Adrenal gland (tissue), 12 donors: ENCODE data around the gene EOLA1. TPM values are rescaled to one million over a fixed set of nuclear protein-coding genes. Genes with fewer than 3 reads are reported as not detected.
A peak's percentile ranks its signal among the peaks of the same experiment; 100 is the strongest.

Experiments
- DNase-seq, 7 donors: peaks; one replicate each; pipeline ENCODE4 v3.0.0-alpha.2; 2019 to 2020
- H3K27ac ChIP-seq, 5 donors: fragments of 200-600 bp; sonication (generic) in 4 of 5; 1 replicate in 3 of 5; 2 replicates in 2 of 5; pipeline versions ENCODE4 v1.5.1 to v1.8.0; 2016 to 2020; ENCODE audit warnings: mild to moderate bottlenecking in 1 of 5
- H3K27me3 ChIP-seq: fragments of 200-600 bp; 2 replicates; pipeline ENCODE4 v1.8.0; 2021
- H3K36me3 ChIP-seq, 2 donors: fragments of 200-600 bp; replicated peaks in 1 of 2; 1 replicate in 1 of 2; 2 replicates in 1 of 2; pipeline versions ENCODE4 v1.5.1 to v1.8.0; 2018 to 2022
- H3K4me1 ChIP-seq, 2 donors: fragments of 200-600 bp; replicated peaks in 1 of 2; 1 replicate in 1 of 2; 2 replicates in 1 of 2; pipeline versions ENCODE4 v1.5.1 to v1.8.0; 2018 to 2021
- H3K4me3 ChIP-seq, 4 donors: fragments of 200-600 bp; sonication (generic) in 3 of 4; one replicate each; pipeline ENCODE4 v1.5.1; 2016 to 2018
- H3K9me3 ChIP-seq, 3 donors: fragments of 200-600 bp; sonication (generic) in 1 of 3; replicated peaks in 1 of 3; 1 replicate in 2 of 3; 2 replicates in 1 of 3; pipeline versions ENCODE4 v1.5.1 to v1.8.0; 2016 to 2021
- POLR2A ChIP-seq, 2 donors: fragments of 450-650 bp; IDR thresholded peaks; one replicate each; pipeline ENCODE4 v1.6.1; 2017; ENCODE audit warnings: antibody characterized with exemption in 2 of 2, mild to moderate bottlenecking in 2 of 2, moderate library complexity in 1 of 2
- WGBS, 4 donors: extraction: QIAGEN DNeasy Blood & Tissue Kit in 2 of 4; methylation state at CpG; one replicate each; pipeline versions ENCODE4 v1.1.5 to v1.1.7; 2013 to 2017; 5-methylcytosine and 5-hydroxymethylcytosine counted together
- intact Hi-C, 2 donors: fragments of 100-400 bp; cut with DNase I; formaldehyde crosslinking; loops; one replicate each; pipeline versions ENCODE4 v1.14.1 to v1.15.0; 2022 to 2023
- polyA plus RNA-seq, 3 donors: library from polyadenylated mRNA; stranded (reverse); fragments of 200-250 nt in 2 of 3; fragments of 350-450 nt in 1 of 3; fragmentation: Illumina TruSeq in 1 of 3; extraction: RNeasy Lipid Tissue Mini Kit (QIAGEN cat#74804) in 1 of 3; gene quantifications; one replicate each; pipeline ENCODE4 v1.2.3, GENCODE V29; 2013 to 2014
- total RNA-seq, 9 donors: library from RNA; depleted of rRNA in 4 of 9; stranded (reverse); fragments of >200 nt in 4 of 9; fragments of 120-200 nt in 1 of 9; fragmentation: NEBNext Ultra II Directional in 1 of 9; extraction: Animal tissue kit (Norgen Biotek cat#: 25700) in 1 of 9; gene quantifications; one replicate each; pipeline versions ENCODE4 v1.1.0 to v1.2.4, GENCODE V29; 2013 to 2023
- TF ChIP-seq, protein P1 (sequence below), 6 experiments: fragments of 450-650 bp in 4 of 6; fragments of 200-600 bp in 2 of 6; sonication (generic) in 1 of 6; IDR thresholded peaks; 1 replicate in 5 of 6; 2 replicates in 1 of 6; pipeline versions ENCODE4 v1.5.1 to v1.8.0; 2016 to 2021; ENCODE audit warnings: antibody characterized with exemption in 6 of 6, mild to moderate bottlenecking in 2 of 6, moderate library complexity in 1 of 6
- donor health status: healthy with polysubstance abuse.
- donor health status: Bipolar disorder and iron deficiency.
- donor health status: DM: yes; HTN: yes; CAD: no.
- donor health status: DM: no; HTN: no; CAD: no.
- donor health status: DM: no; HTN: no; CAD: no.
- donor health status: DM: yes; HTN: yes; CAD: no.

The EOLA1 gene
- total and polyA plus RNA-seq, 12 donors: 5.9 to 35.1 (median 22.6) TPM

DNA sequence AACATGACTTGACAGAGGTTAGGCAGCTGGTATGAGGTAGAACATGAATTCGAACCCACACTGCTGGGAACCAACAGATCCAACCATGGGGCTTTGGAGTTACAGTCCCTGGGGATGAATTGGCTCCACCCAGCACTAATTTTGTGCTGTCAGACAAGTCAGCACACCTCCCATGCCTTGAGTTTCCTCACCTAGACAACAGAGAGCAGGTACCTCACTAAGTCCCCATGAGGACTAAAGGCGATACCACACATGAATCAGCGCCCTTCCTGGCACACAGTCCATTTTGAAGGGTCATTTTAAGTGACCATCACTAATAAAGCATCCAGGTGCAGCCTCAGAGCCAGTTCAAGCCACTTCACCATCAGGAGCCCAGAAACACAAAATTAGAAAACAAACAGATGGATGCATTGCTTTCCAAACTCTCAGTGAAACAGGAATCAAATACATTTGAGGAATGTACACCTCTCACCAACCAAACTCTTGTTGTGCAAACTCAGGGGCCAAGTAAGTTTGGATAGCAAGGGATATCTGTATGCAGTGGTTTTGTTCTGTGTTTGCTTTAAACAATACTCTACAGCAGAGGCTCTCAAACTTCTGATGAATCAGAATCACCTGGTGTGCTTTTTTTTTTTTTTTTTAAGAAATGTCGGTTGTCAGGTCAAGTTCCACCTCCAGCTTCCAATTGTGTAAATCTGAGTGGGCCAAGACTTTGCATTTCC lies 45.8 kb upstream of the EOLA1 start:
- Histone ChIP-seq H3K27ac (no peak overlapping the region), H3K4me3 (no peak overlapping the region), H3K36me3 (peaks cover 0 to 33% of the 10 kb centered on the region in 2 donors), H3K9me3 (no peaks in the 10 kb centered on the region), H3K4me1 (no peaks in the 10 kb centered on the region), H3K27me3 (no peaks in the 10 kb centered on the region)
- intact Hi-C loops: no loop called here
- DNase-seq: no peak
- 70 to 92% (median 82%) methylated on average over 3 to 4 of the region's 4 CpGs for WGBS, 4 donors
- TF ChIP-seq POLR2A (IDR thresholded peaks at IDR 0.05): no peak
- TF ChIP-seq, protein P1, sequence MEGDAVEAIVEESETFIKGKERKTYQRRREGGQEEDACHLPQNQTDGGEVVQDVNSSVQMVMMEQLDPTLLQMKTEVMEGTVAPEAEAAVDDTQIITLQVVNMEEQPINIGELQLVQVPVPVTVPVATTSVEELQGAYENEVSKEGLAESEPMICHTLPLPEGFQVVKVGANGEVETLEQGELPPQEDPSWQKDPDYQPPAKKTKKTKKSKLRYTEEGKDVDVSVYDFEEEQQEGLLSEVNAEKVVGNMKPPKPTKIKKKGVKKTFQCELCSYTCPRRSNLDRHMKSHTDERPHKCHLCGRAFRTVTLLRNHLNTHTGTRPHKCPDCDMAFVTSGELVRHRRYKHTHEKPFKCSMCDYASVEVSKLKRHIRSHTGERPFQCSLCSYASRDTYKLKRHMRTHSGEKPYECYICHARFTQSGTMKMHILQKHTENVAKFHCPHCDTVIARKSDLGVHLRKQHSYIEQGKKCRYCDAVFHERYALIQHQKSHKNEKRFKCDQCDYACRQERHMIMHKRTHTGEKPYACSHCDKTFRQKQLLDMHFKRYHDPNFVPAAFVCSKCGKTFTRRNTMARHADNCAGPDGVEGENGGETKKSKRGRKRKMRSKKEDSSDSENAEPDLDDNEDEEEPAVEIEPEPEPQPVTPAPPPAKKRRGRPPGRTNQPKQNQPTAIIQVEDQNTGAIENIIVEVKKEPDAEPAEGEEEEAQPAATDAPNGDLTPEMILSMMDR (IDR thresholded peaks at IDR 0.05): no peak

DNA sequence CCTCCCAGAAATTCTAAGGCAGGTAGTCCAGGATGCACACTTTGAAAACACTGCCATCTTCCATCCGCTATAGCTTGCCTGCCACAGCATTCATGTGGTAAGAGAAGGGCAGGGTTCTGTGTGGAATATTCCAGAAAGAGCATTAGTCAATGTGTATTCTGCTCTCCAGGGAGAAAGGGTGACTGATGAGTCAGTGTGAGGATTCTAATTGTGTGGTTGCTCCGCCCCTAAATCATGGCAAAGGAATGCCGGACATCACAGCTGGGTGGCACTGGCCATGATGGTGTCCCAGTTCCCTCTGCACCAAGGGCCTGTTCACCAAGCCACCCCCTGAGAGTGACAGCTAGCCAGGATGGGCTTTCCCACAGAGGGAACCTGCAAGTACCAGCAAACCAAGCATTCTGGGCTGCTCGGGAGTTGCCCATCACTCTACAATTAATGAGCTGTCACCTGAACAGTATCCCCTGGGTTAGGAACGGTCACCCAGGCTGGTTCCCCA lies 45.2 kb upstream of the EOLA1 start:
- Histone ChIP-seq H3K27me3 (no peaks in the 10 kb centered on the region), H3K36me3 (peaks cover 0 to 38% of the 10 kb centered on the region in 2 donors), H3K9me3 (no peaks in the 10 kb centered on the region), H3K4me3 (no peak overlapping the region), H3K4me1 (no peaks in the 10 kb centered on the region), H3K27ac (no peak overlapping the region)
- peak in 1 of 7 donors; percentile 7 for DNase-seq
- TF ChIP-seq POLR2A (IDR thresholded peaks at IDR 0.05): no peak
- TF ChIP-seq, protein P1 (IDR thresholded peaks at IDR 0.05): no peak
- WGBS, 4 donors: 76 to 93% (median 83%) methylated on average over 2 to 5 of the region's 5 CpGs
- intact Hi-C loops: no loop called here

DNA sequence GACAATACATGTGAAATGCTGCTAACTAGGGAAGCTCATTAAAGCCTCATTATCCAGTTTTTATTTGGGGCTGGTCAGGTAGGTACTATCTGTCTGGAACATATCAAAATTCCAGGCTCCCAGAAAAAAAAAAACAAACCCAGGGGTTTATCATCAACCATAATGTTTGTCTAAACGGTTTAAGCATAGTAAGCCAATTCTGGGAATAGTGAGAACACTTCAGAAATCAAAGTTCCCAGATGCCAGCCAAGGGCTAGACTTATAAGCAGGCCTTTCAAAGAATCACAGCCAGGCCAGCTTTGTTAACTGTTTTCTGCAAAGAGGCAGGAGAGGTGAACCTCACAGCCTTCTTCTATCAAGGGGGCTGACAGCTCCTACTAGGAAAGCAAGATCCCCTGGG lies 43.8 kb upstream of the EOLA1 start:
- no peak overlapping the region for H3K27ac ChIP-seq
- no peaks in the 10 kb centered on the region for H3K4me1 ChIP-seq
- DNase-seq: no peak
- intact Hi-C loops: no loop called here
- TF ChIP-seq, protein P1 (IDR thresholded peaks at IDR 0.05): no peak
- TF ChIP-seq POLR2A (IDR thresholded peaks at IDR 0.05): no peak
- H3K9me3 ChIP-seq: no peaks in the 10 kb centered on the region
- H3K4me3 ChIP-seq: no peak overlapping the region
- no peaks in the 10 kb centered on the region for H3K27me3 ChIP-seq
- 48 to 83% (median 67%) methylated on average over 1 of the region's 1 CpG; no CpG with 5 or more reads in 1 of the 4 donors for WGBS, 4 donors
- peaks cover 0 to 47% of the 10 kb centered on the region in 2 donors for H3K36me3 ChIP-seq

DNA sequence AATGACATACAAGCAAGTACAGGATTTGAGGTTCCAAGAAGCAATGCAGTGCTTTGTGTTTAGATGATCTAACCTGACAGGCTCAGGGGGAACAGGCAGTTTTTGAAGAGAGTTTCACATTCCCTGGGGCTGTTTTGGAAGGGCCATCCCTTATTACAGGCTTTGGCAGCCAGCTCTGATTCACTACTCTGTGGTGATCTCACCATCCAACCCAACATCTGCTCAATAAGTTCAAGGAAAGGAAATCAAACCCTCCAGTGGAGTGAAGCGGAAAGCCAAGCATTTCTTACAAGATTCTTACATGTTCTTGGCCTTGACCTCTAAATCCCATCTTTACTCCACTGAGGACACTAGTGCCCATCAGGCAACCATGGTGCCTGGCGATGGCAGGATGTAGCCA lies 43.2 kb upstream of the EOLA1 start:
- Histone ChIP-seq H3K4me1 (no peaks in the 10 kb centered on the region), H3K27me3 (no peaks in the 10 kb centered on the region), H3K9me3 (no peaks in the 10 kb centered on the region), H3K4me3 (no peak overlapping the region), H3K36me3 (peaks cover 0 to 47% of the 10 kb centered on the region in 2 donors), H3K27ac (no peak overlapping the region)
- TF ChIP-seq, protein P1 (IDR thresholded peaks at IDR 0.05): no peak
- TF ChIP-seq POLR2A (IDR thresholded peaks at IDR 0.05): no peak
- intact Hi-C loops: no loop called here
- no peak for DNase-seq
- 66 to 100% (median 88%) methylated on average over 1 to 2 of the region's 2 CpGs for WGBS, 4 donors
